HFFc6 (cell line): ENCODE results near the gene HPS1. TPM values are rescaled to one million over a fixed set of nuclear protein-coding genes. Genes with fewer than 3 reads are reported as not detected.

ENCODE experiments used
- DNase-seq: peaks from one replicate; pipeline ENCODE4 v3.0.0-alpha.2; 2018
- H3K27ac Mint-ChIP-seq: 2 replicates; pipeline ENCODE4 v1.8.0; 2020; ENCODE audit warnings: mild to moderate bottlenecking, mixed read lengths
- H3K27me3 Mint-ChIP-seq: 2 replicates; pipeline ENCODE4 v1.8.0; 2021; ENCODE audit warnings: mild to moderate bottlenecking, moderate library complexity, mixed read lengths; ENCODE audit not compliant: insufficient read depth
- H3K36me3 Mint-ChIP-seq: 2 replicates; pipeline ENCODE4 v1.8.0; 2021; ENCODE audit warnings: low read depth, mixed read lengths
- H3K4me1 Mint-ChIP-seq: 2 replicates; pipeline ENCODE4 v1.8.0; 2020; ENCODE audit warnings: low read depth, mixed read lengths
- H3K4me3 Mint-ChIP-seq: 2 replicates; pipeline ENCODE4 v1.8.0; 2020; ENCODE audit warnings: mild to moderate bottlenecking, moderate library complexity, mixed read lengths
- H3K9me3 Mint-ChIP-seq: 2 replicates; pipeline ENCODE4 v1.8.0; 2020; ENCODE audit warnings: mild to moderate bottlenecking, mixed read lengths
- CTCF ChIP-seq: fragments of 200-600 bp; sonication (generic); IDR thresholded peaks from 2 replicates; pipeline ENCODE4 v1.5.0; 2021; ENCODE audit warnings: antibody characterized with exemption, mild to moderate bottlenecking
- total RNA-seq, 6 experiments: library from RNA; stranded (reverse); fragmentation: NEBNext Ultra II Directional; extraction: Animal tissue kit (Norgen Biotek cat#: 25700); gene quantifications; 2 replicates in 1 of 6; 3 replicates in 5 of 6; pipeline ENCODE4 v1.2.3, GENCODE V29; 2021

Gene HPS1
- total RNA-seq, 6 experiments from 2014 or later: 49.1 to 55.9 (median 52.8) TPM

- Mint-ChIP-seq H3K9me3 (no peaks in the 10 kb centered on the region), H3K4me1 (peaks cover 32% of the 10 kb centered on the region), H3K36me3 (peaks cover 5% of the 10 kb centered on the region), H3K27me3 (peaks cover 2% of the 10 kb centered on the region; the same call in 1 of the 2 replicates), H3K4me3 (peak within 1 kb of the TSS; percentile 89), H3K27ac (peak within 1 kb of the TSS; percentile 78)
- no peak for TF ChIP-seq CTCF
- DNase-seq: peak; percentile 87
Measured at GRCh38 chr10:98414932-98415730, 31.6 kb downstream of the HPS1 start, which contains the start of gene PYROXD2. Gene PYROXD2, minus strand, starts transcription at chr10:98415182. Its CDS starts 47 bp downstream, at chr10:98415135.

- no peak for DNase-seq
- no peak for TF ChIP-seq CTCF
- peaks cover under 1% of the 10 kb centered on the region for H3K36me3 Mint-ChIP-seq
- peak overlapping the region; percentile 89 for H3K4me3 Mint-ChIP-seq
- H3K27ac Mint-ChIP-seq: peak overlapping the region; percentile 78
- peaks cover 2% of the 10 kb centered on the region; the same call in 1 of the 2 replicates for H3K27me3 Mint-ChIP-seq
- H3K4me1 Mint-ChIP-seq: peaks cover 32% of the 10 kb centered on the region
- H3K9me3 Mint-ChIP-seq: no peaks in the 10 kb centered on the region
Measured at GRCh38 chr10:98414578-98414931, 32.2 kb downstream of the HPS1 start.

- Mint-ChIP-seq H3K27ac (no peak overlapping the region), H3K9me3 (no peaks in the 10 kb centered on the region), H3K27me3 (peaks cover 2% of the 10 kb centered on the region), H3K4me1 (peaks cover 32% of the 10 kb centered on the region), H3K36me3 (no peaks in the 10 kb centered on the region; the same call in 1 of the 2 replicates), H3K4me3 (no peak overlapping the region)
- no peak for TF ChIP-seq CTCF
- DNase-seq: no peak
Measured at GRCh38 chr10:98411768-98412167, 35.0 kb downstream of the HPS1 start.

GRCh38 chr10:98411166-98411565, 35.6 kb downstream of the HPS1 start:
- no peaks in the 10 kb centered on the region for H3K36me3 Mint-ChIP-seq
- no peaks in the 10 kb centered on the region for H3K9me3 Mint-ChIP-seq
- peaks cover 32% of the 10 kb centered on the region for H3K4me1 Mint-ChIP-seq
- H3K4me3 Mint-ChIP-seq: no peak overlapping the region
- H3K27me3 Mint-ChIP-seq: peaks cover 2% of the 10 kb centered on the region
- TF ChIP-seq CTCF: no peak
- DNase-seq: no peak
- H3K27ac Mint-ChIP-seq: no peak overlapping the region

- no peak for TF ChIP-seq CTCF
- DNase-seq: no peak
Measured at GRCh38 chr10:98410759-98411158, 36.0 kb downstream of the HPS1 start.

More at GRCh38 chr10:98410759-98411158, 36.0 kb downstream of the HPS1 start:
- H3K36me3 Mint-ChIP-seq: no peaks in the 10 kb centered on the region
- H3K9me3 Mint-ChIP-seq: no peaks in the 10 kb centered on the region
- H3K4me1 Mint-ChIP-seq: peaks cover 34% of the 10 kb centered on the region
- peaks cover 2% of the 10 kb centered on the region for H3K27me3 Mint-ChIP-seq
- no peak overlapping the region for H3K4me3 Mint-ChIP-seq
- no peak overlapping the region for H3K27ac Mint-ChIP-seq
